D721Med (cell line): ENCODE measurements around the gene WFDC5.

Source experiments
- DNase-seq: peaks from one replicate; pipeline ENCODE4 v3.0.0; 2011; ENCODE audit warnings: low spot score; ENCODE audit not compliant: insufficient read length
- FAIRE-seq: peaks from 2 replicates; lab custom pipeline; 2011; peaks lifted over from hg19 to GRCh38; lab: Jason Lieb, UNC
- TF ChIP-seq, protein P1 (sequence below): IDR thresholded peaks from 2 replicates; pipeline ENCODE4 v1.5.1; 2012; ENCODE audit warnings: mild to moderate bottlenecking, control low read depth; ENCODE audit not compliant: insufficient read depth; ENCODE audit errors: missing control alignments

The WFDC5 gene

DNA sequence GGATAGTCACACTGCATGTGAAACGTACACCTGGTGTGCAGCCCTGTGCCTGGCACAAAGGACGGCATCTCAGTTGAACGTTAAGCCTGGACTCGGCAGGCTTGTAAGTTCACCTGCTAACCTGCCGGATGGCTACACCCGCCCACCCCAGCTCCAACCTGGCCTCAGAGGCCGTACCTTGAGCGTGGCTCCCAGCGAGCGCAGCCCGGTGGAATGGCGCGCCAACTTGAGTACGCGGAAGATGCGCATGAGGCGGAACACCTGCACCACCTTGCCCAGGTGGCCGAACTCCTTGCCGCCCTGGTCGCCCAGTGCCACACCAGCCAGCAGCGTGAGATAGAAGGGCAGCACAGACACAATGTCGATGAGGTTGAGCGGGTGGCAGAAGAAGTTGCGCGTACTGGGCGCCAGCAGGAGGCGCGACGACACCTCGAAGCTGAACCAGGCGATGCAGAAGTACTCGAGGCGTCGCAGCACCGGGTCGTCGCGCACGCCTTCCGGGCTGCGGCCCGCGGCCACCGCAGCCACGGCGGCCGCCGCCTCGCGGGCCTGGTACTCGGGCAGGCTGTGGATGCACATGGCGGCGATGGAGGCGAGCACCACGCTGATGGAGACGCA lies 17.4 kb downstream of the WFDC5 start:
- FAIRE-seq (no peak), DNase-seq (no peak)
- TF ChIP-seq, protein P1, sequence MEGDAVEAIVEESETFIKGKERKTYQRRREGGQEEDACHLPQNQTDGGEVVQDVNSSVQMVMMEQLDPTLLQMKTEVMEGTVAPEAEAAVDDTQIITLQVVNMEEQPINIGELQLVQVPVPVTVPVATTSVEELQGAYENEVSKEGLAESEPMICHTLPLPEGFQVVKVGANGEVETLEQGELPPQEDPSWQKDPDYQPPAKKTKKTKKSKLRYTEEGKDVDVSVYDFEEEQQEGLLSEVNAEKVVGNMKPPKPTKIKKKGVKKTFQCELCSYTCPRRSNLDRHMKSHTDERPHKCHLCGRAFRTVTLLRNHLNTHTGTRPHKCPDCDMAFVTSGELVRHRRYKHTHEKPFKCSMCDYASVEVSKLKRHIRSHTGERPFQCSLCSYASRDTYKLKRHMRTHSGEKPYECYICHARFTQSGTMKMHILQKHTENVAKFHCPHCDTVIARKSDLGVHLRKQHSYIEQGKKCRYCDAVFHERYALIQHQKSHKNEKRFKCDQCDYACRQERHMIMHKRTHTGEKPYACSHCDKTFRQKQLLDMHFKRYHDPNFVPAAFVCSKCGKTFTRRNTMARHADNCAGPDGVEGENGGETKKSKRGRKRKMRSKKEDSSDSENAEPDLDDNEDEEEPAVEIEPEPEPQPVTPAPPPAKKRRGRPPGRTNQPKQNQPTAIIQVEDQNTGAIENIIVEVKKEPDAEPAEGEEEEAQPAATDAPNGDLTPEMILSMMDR, result no peak

DNA sequence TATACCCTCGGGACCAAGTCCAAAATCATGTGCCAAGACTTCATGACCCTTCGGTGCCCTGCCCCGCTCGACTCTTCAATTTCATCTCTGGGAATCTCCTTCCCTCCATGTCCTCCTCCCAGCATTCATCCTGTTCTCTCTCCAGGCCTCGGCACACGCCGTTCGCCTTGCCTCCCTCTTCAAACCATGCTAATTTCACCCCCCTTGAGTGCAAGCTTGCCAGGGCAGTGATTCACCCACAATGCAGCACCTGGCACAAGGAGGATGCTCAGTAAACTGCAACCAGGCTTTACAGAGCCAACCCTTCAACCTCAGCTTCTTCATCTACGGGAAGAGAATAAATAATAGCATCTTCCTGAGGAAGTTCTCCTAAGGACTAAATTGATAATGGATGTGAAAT lies 18.2 kb downstream of the WFDC5 start:
- TF ChIP-seq, protein P1, result no peak
- FAIRE-seq (no peak), DNase-seq (no peak)

DNA sequence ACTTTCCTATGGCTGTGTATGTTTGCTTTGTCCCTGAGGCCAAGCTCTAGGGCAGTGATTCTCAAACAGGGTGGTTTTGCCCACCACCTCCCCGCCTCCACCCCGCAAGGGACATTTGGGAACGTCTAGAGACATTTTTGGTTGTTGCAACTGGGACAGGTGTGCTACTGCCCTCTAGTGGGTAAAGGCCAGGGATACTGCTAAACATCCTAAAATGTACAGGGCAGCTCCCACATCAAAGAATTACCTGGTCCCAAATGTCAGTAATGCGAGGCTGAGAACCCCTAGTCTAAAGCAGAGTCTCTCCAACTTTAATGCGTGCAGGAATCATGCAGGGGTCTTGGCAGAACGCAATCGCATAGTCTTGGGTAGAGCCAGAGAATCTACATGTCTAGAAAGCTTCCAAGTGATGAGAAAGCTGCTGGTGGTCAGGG lies 19.2 kb downstream of the WFDC5 start:
- TF ChIP-seq, protein P1, result peak; percentile 65
- FAIRE-seq (no peak), DNase-seq (no peak)

DNA sequence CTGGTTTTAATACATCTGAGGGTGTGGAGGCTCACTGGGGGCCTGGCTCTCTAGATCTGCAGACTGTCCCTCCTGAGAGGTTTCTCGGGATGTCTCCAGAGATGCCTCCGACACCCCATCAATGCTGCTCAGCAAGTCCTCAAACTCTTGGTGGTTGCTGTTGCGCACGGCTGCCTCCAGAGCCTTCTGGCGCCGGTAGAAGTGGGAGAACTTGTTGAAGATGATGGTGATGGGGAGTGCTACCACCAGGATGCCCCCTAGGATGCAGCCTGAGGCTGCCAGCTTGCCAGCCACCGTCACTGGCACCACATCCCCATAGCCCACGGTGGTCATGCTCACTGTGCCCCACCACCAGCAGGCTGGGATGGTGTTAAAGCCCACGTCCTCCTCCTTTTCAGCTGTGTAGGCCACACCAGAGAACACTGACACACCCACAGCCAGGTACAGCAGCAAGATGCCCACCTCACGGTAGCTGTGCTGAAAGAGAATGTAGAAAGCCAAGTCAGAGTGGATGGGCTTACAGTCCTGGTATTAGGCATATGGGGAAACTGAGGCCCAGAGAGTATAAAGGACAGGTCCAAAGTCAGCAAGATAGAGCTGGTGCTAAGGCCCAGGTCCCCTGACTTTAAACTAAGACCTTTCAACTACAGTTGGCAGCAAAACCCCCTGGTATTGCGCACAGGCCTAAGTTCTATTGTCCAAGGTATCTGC lies 20.0 kb downstream of the WFDC5 start:
- TF ChIP-seq, protein P1, result no peak
- DNase-seq (no peak), FAIRE-seq (no peak)

DNA sequence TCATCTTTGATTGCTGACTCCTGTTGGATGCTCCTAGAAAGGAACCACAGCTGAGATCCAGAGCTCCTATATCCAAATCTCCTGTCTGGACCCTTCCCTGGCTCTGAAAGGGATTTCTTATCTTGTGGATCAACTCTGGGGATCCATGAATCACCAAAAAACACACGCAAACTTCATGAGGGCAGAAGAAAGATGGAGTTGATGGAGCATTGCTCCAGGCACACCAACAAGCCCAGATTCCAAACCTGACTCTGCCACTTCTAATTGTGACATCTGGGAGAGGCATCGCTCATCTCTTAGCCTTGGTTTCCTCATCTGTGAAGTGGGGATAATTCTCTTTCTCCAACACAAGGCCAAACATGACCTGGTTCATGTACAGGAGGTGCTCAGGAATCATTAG lies 20.8 kb downstream of the WFDC5 start:
- TF ChIP-seq, protein P1, result no peak
- no peak for FAIRE-seq
- no peak for DNase-seq

DNA sequence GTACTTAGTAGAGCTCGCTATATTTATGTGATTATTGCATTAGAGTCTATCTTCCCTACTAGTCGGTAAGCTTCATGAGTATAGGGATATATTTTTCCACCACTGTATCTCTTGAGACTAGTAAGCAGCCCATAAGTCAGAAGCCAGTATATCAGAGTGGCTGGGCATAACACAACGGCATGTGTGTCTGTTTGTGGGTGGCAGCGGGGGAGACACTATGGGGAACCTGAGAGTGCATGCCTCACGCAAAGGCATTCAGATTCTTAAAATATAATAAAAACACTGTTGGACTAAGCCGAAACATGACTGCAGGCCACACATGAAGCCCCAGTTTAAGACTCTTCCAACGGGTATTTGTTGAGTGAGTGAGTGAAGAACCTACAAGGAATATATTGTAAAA lies 22.1 kb downstream of the WFDC5 start:
- DNase-seq, result no peak
- FAIRE-seq, result no peak
- TF ChIP-seq, protein P1, result no peak

DNA sequence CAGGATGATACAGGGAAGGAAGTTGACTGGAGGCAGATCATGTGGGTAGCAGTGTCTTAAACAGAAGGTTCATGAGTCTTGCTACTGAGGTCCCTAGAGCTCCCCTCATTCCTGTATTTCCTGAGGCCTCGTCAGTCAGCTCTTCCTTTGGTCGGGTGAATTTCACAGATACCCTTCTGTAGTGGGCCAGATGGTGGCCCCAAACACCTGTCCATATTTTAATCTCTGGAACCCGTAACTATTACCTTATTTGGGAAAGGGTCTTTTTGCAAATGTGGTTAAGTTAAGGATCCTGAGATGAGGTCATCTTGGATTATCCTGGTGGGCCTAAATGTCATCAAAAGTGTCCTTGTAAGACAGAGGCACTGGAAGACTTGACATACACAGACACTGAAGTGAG lies 23.6 kb downstream of the WFDC5 start:
- FAIRE-seq, result no peak
- DNase-seq, result no peak
- TF ChIP-seq, protein P1, result no peak
